Adrenal gland (tissue), 12 donors: Measurements from ENCODE around the gene CORO2B. TPM values are rescaled to one million over a fixed set of nuclear protein-coding genes. Genes with fewer than 3 reads are reported as not detected.

Source experiments
- DNase-seq, 7 donors: peaks; one replicate each; pipeline ENCODE4 v3.0.0-alpha.2; 2019 to 2020
- H3K27ac ChIP-seq, 5 donors: fragments of 200-600 bp; sonication (generic) in 4 of 5; 1 replicate in 3 of 5; 2 replicates in 2 of 5; pipeline versions ENCODE4 v1.5.1 to v1.8.0; 2016 to 2020; ENCODE audit warnings: mild to moderate bottlenecking in 1 of 5
- H3K27me3 ChIP-seq: fragments of 200-600 bp; 2 replicates; pipeline ENCODE4 v1.8.0; 2021
- H3K36me3 ChIP-seq, 2 donors: fragments of 200-600 bp; replicated peaks in 1 of 2; 1 replicate in 1 of 2; 2 replicates in 1 of 2; pipeline versions ENCODE4 v1.5.1 to v1.8.0; 2018 to 2022
- H3K4me1 ChIP-seq, 2 donors: fragments of 200-600 bp; replicated peaks in 1 of 2; 1 replicate in 1 of 2; 2 replicates in 1 of 2; pipeline versions ENCODE4 v1.5.1 to v1.8.0; 2018 to 2021
- H3K4me3 ChIP-seq, 4 donors: fragments of 200-600 bp; sonication (generic) in 3 of 4; one replicate each; pipeline ENCODE4 v1.5.1; 2016 to 2018
- H3K9me3 ChIP-seq, 3 donors: fragments of 200-600 bp; sonication (generic) in 1 of 3; replicated peaks in 1 of 3; 1 replicate in 2 of 3; 2 replicates in 1 of 3; pipeline versions ENCODE4 v1.5.1 to v1.8.0; 2016 to 2021
- POLR2A ChIP-seq, 2 donors: fragments of 450-650 bp; IDR thresholded peaks; one replicate each; pipeline ENCODE4 v1.6.1; 2017; ENCODE audit warnings: antibody characterized with exemption in 2 of 2, mild to moderate bottlenecking in 2 of 2, moderate library complexity in 1 of 2
- WGBS, 4 donors: extraction: QIAGEN DNeasy Blood & Tissue Kit in 2 of 4; methylation state at CpG; one replicate each; pipeline versions ENCODE4 v1.1.5 to v1.1.7; 2013 to 2017; 5-methylcytosine and 5-hydroxymethylcytosine counted together
- intact Hi-C, 2 donors: fragments of 100-400 bp; cut with DNase I; formaldehyde crosslinking; loops; one replicate each; pipeline versions ENCODE4 v1.14.1 to v1.15.0; 2022 to 2023
- polyA plus RNA-seq, 3 donors: library from polyadenylated mRNA; stranded (reverse); fragments of 200-250 nt in 2 of 3; fragments of 350-450 nt in 1 of 3; fragmentation: Illumina TruSeq in 1 of 3; extraction: RNeasy Lipid Tissue Mini Kit (QIAGEN cat#74804) in 1 of 3; gene quantifications; one replicate each; pipeline ENCODE4 v1.2.3, GENCODE V29; 2013 to 2014
- total RNA-seq, 9 donors: library from RNA; depleted of rRNA in 4 of 9; stranded (reverse); fragments of >200 nt in 4 of 9; fragments of 120-200 nt in 1 of 9; fragmentation: NEBNext Ultra II Directional in 1 of 9; extraction: Animal tissue kit (Norgen Biotek cat#: 25700) in 1 of 9; gene quantifications; one replicate each; pipeline versions ENCODE4 v1.1.0 to v1.2.4, GENCODE V29; 2013 to 2023
- TF ChIP-seq, protein P1 (sequence below), 6 experiments: fragments of 450-650 bp in 4 of 6; fragments of 200-600 bp in 2 of 6; sonication (generic) in 1 of 6; IDR thresholded peaks; 1 replicate in 5 of 6; 2 replicates in 1 of 6; pipeline versions ENCODE4 v1.5.1 to v1.8.0; 2016 to 2021; ENCODE audit warnings: antibody characterized with exemption in 6 of 6, mild to moderate bottlenecking in 2 of 6, moderate library complexity in 1 of 6
- donor health status: healthy with polysubstance abuse.
- donor health status: Bipolar disorder and iron deficiency.
- donor health status: DM: yes; HTN: yes; CAD: no.
- donor health status: DM: no; HTN: no; CAD: no.
- donor health status: DM: no; HTN: no; CAD: no.
- donor health status: DM: yes; HTN: yes; CAD: no.

Gene CORO2B
- total and polyA plus RNA-seq, 12 donors, result 2.8 to 8.4 (median 4.3) TPM

DNA sequence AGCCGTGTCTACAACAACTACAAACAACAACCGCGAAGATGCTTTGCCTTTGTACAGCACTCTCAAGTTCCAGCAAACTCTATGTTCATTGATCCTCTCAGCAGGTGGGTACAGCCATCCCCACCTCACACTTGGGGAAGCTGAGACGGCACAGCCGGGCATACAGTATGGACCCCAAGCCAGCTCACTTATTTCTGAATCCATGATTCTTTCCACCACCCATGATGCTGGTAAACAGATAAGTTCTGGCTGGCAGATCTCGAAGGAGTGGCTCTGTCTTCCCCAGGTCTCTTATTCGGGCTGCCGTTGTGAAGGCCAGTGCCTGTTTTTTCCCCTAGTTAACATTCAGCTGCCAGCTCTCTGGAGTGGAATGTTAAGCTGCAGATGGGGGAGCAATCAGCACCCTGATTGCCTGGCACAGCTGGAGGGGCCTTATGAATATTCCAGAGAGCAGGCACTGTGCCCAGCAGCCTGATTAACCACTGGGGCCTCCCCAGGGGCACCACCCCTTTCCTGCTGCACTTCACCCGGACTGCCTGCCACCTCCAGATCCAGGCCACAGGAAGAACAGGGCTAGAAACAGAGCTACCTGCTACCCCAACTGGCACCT, 73.2 kb downstream of the CORO2B start:
- H3K27ac ChIP-seq, result no peak overlapping the region
- H3K27me3 ChIP-seq, result no peaks in the 10 kb centered on the region
- no peaks in the 10 kb centered on the region for H3K36me3 ChIP-seq
- WGBS, 4 donors, result 76 to 87% (median 84%) methylated on average over 9 of the region's 9 CpGs
- TF ChIP-seq, protein P1, sequence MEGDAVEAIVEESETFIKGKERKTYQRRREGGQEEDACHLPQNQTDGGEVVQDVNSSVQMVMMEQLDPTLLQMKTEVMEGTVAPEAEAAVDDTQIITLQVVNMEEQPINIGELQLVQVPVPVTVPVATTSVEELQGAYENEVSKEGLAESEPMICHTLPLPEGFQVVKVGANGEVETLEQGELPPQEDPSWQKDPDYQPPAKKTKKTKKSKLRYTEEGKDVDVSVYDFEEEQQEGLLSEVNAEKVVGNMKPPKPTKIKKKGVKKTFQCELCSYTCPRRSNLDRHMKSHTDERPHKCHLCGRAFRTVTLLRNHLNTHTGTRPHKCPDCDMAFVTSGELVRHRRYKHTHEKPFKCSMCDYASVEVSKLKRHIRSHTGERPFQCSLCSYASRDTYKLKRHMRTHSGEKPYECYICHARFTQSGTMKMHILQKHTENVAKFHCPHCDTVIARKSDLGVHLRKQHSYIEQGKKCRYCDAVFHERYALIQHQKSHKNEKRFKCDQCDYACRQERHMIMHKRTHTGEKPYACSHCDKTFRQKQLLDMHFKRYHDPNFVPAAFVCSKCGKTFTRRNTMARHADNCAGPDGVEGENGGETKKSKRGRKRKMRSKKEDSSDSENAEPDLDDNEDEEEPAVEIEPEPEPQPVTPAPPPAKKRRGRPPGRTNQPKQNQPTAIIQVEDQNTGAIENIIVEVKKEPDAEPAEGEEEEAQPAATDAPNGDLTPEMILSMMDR (IDR thresholded peaks at IDR 0.05), result no peak
- TF ChIP-seq POLR2A (IDR thresholded peaks at IDR 0.05), result no peak
- DNase-seq, result no peak
- no peak overlapping the region for H3K4me3 ChIP-seq
- no peaks in the 10 kb centered on the region for H3K4me1 ChIP-seq
- H3K9me3 ChIP-seq, result no peaks in the 10 kb centered on the region
- intact Hi-C loops, result loop anchor here in 1 of 2 donors (5.0 kb wide), 1 partner anchor 95 kb away; no protein-coding TSS in a partner anchor

DNA sequence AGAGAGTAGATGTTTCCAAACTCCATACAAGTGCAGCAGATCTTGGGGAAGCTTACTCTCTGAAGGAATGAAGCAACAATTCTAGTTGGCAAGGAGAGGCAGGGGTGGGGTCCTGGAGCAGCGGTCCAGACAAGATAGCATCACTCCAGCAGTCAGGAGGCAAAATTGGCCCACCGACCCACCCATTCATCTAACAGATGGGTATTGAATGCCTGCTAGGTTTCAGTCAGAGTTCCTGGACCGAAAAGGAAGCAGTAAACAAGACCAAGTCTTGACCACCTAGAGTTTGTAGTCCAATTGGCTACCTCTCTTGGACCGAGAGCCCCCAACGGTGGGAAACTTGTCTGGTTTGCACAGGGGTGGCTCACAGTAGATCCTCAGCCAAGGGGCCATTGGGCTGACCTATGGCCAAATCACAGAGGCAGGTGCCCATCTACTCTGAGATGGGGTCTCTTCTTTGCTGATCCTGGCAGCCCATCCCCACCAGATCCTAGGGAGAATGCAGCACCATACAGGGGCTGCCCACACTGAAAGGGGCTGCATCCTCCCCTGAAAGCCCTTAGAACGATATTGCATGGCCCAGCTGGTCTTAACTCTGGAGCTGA, 74.3 kb downstream of the CORO2B start:
- Histone ChIP-seq H3K27ac (no peak overlapping the region), H3K4me1 (no peaks in the 10 kb centered on the region), H3K9me3 (no peaks in the 10 kb centered on the region), H3K4me3 (no peak overlapping the region), H3K27me3 (no peaks in the 10 kb centered on the region), H3K36me3 (no peaks in the 10 kb centered on the region)
- 82 to 90% (median 88%) methylated on average over 6 of the region's 6 CpGs for WGBS, 4 donors
- TF ChIP-seq, protein P1 (IDR thresholded peaks at IDR 0.05), result no peak
- TF ChIP-seq POLR2A (IDR thresholded peaks at IDR 0.05), result no peak
- DNase-seq, result no peak
- intact Hi-C loops, result loop anchor here in 1 of 2 donors (5.0 kb wide), 1 partner anchor 96 kb away; no protein-coding TSS in a partner anchor

DNA sequence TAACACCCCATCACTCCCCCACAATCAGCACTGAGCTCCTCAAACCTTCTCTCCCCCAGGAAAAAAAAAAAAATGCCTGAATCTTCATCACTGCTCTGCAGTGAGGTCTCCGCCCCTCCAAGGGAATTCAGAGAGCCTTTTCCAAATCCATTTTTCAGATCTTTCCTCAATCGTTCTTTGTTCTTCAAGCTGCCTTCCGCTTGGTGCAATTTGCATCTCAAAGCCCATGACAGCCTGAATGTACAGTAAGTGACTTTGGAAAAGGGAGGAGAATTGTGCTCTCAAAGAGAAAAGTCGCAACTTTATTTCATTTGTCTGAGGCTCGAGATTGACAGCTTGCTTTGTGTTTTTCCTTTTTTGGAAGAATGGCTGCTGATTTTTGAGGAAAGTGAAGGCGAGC, 75.0 kb downstream of the CORO2B start:
- Histone ChIP-seq H3K36me3 (no peaks in the 10 kb centered on the region), H3K27ac (no peak overlapping the region), H3K4me1 (no peaks in the 10 kb centered on the region), H3K4me3 (no peak overlapping the region), H3K9me3 (no peaks in the 10 kb centered on the region), H3K27me3 (no peaks in the 10 kb centered on the region)
- intact Hi-C loops, result loop anchor here in 1 of 2 donors (5.0 kb wide), 1 partner anchor 96 kb away; no protein-coding TSS in a partner anchor
- DNase-seq, result no peak
- WGBS, 4 donors, result 77 to 89% (median 85%) methylated on average over 6 of the region's 6 CpGs
- TF ChIP-seq, protein P1 (IDR thresholded peaks at IDR 0.05), result no peak
- TF ChIP-seq POLR2A (IDR thresholded peaks at IDR 0.05), result no peak

DNA sequence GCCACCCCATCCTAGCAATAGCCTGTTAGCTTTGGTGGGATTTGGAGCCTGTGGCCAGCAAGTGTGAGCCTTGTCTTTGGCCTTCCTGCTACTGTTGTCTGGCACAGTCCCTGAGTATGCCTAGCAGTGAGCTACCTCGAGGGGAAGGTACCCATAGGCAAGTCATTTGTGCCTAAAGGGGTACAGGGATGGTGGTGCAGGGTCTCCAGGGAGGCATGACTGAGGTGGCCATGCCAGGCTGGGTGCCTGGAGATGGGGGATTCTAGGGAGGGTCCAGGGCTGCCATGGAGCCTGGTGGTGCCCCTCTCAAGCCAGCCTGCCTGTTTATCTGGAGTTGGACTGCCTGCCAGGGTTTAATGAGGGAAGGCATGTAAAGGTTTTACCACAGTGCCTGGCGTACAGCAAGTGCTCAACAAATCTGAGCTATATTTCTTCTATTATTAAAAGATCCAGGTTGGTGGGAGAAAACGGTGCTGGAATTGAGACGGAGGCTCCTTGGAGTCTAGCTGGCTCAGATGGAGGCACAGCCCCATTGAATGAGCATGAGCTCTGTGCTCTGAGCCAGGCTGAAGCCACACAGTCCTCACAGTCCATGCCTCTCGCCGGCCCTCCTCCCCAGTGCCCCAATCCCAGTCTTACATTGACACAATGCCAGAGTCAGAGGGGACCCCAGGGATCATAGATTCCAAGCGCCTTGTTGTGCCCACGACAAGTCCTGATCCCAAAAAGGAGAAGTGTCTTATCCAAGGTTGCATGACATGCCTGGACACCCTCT, 76.2 kb downstream of the CORO2B start:
- Histone ChIP-seq H3K27ac (no peak overlapping the region), H3K27me3 (no peaks in the 10 kb centered on the region), H3K36me3 (no peaks in the 10 kb centered on the region), H3K4me1 (no peaks in the 10 kb centered on the region), H3K9me3 (no peaks in the 10 kb centered on the region), H3K4me3 (no peak overlapping the region)
- no peak for DNase-seq
- WGBS, 4 donors, result 80 to 87% (median 84%) methylated on average over 6 to 8 of the region's 8 CpGs
- intact Hi-C loops, result loop anchor here in 1 of 2 donors (5.0 kb wide), 1 partner anchor 98 kb away; no protein-coding TSS in a partner anchor
- TF ChIP-seq, protein P1 (IDR thresholded peaks at IDR 0.05), result no peak
